Measurements from ENCODE around the gene SARDH.

DNA sequence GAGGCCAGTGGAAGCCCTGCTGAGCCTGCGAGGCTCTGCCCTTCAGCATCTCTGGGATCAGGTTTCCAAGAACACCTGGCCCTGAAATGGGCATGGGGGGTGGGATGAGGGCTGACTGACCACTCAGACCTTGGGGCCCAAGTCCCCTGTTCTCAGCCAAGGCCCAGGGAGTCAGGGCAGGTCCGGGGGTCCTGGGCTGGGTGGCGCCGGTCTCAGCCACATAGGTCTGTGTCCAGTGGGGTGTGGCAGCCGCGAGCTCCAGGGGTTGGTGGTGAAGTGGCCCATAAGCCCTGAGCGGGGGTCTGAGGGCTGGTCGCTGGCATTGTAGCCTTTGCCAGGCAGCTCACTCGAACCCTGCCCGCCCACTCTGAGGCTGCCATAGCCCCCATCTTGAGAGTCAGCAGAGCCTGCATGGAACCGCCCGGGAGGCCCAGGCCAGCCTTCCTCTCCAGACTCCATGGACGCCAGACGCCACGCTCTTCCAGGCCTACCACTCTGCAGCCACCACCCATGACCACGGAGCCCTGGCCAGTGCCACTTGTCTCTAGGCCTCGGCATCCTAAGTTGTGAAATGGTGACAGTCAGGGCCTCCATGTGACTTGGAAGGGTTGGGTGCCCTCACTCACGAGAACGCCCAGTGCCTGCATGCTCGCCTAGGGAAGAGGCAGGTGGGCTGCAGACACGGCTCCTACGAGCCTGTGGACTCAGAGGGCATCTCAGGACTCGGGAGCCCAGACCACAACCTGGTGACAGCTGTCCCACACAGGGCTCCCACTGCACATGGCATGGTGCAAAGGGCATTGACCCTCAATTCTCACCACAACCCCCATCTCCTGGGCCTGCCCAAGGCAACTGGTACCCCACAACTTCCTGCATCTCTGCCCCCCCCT lies 108.7 kb downstream of the SARDH start:
- TF ChIP-seq, protein P1, sequence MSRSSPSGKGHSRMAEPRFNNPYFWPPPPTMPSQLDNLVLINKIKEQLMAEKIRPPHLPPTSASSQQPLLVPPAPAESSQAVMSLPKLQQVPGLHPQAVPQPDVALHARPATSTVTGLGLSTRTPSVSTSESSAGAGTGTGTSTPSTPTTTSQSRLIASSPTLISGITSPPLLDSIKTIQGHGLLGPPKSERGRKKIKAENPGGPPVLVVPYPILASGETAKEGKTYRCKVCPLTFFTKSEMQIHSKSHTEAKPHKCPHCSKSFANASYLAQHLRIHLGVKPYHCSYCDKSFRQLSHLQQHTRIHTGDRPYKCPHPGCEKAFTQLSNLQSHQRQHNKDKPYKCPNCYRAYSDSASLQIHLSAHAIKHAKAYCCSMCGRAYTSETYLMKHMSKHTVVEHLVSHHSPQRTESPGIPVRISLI (CRISPR knock-in tag; IDR thresholded peaks at IDR 0.05; ENCODE audit: borderline replicate concordance) = no peak
- TF ChIP-seq, protein P2, sequence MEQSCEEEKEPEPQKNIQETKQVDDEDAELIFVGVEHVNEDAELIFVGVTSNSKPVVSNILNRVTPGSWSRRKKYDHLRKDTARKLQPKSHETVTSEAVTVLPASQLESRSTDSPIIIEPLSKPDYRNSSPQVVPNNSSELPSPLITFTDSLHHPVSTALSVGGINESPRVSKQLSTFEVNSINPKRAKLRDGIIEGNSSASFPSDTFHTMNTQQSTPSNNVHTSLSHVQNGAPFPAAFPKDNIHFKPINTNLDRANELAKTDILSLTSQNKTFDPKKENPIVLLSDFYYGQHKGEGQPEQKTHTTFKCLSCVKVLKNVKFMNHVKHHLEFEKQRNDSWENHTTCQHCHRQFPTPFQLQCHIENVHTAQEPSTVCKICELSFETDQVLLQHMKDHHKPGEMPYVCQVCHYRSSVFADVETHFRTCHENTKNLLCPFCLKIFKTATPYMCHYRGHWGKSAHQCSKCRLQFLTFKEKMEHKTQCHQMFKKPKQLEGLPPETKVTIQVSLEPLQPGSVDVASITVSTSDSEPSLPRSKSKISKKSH (CRISPR knock-in tag; IDR thresholded peaks at IDR 0.05; ENCODE audit: borderline replicate concordance) = no peak
- TF ChIP-seq, protein P3, sequence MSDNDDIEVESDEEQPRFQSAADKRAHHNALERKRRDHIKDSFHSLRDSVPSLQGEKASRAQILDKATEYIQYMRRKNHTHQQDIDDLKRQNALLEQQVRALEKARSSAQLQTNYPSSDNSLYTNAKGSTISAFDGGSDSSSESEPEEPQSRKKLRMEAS (IDR thresholded peaks at IDR 0.05) = no peak
- TF ChIP-seq POLR2AphosphoS2 (IDR thresholded peaks at IDR 0.05; ENCODE audit: low read depth, low read length) (no peak), KLF13 (CRISPR knock-in tag; IDR thresholded peaks at IDR 0.05) (no peak), PAX8 (CRISPR knock-in tag; IDR thresholded peaks at IDR 0.05; ENCODE audit: borderline replicate concordance) (no peak), ZNF317 (CRISPR knock-in tag; IDR thresholded peaks at IDR 0.05) (no peak), HDAC1 (CRISPR knock-in tag; IDR thresholded peaks at IDR 0.05) (no peak), POLR2A (IDR thresholded peaks at IDR 0.05; ENCODE audit: insufficient read depth in 1 of 2, low read depth in 2 of 2, low read length in 2 of 2) (no peak), ERF (CRISPR knock-in tag; IDR thresholded peaks at IDR 0.05) (no peak), CENPT (CRISPR knock-in tag; IDR thresholded peaks at IDR 0.05; ENCODE audit: low read depth) (no peak)
